ENCODE measurements around the gene SLAMF9.
A peak's percentile ranks its signal among the peaks of the same experiment; 100 is the strongest.

SLAMF9 gene

GRCh38 chr1:159932296-159933285 is 21.4 kb downstream of the SLAMF9 start:
- DNase-seq (ENCODE audit: low spot score) = no peak

GRCh38 chr1:159931795-159932173 is 22.3 kb downstream of the SLAMF9 start:
- no peak for DNase-seq (ENCODE audit: low spot score)

- no peak for DNase-seq (ENCODE audit: low spot score)
These were observed 22.8 kb downstream of the SLAMF9 start for GRCh38 chr1:159931101-159931794.

GRCh38 chr1:159930634-159931033 is 23.4 kb downstream of the SLAMF9 start:
- no peak for DNase-seq (ENCODE audit: low spot score)

GRCh38 chr1:159930216-159930615 is 23.8 kb downstream of the SLAMF9 start:
- no peak for DNase-seq (ENCODE audit: low spot score)

- no peak for DNase-seq (ENCODE audit: low spot score)
These were observed 24.6 kb downstream of the SLAMF9 start for GRCh38 chr1:159929155-159930051.

GRCh38 chr1:159928491-159929050 is 25.5 kb downstream of the SLAMF9 start:
- DNase-seq (ENCODE audit: low spot score) = no peak

- DNase-seq (ENCODE audit: low spot score) = no peak
These were observed 26.1 kb downstream of the SLAMF9 start for GRCh38 chr1:159927849-159928431.

- no peak for DNase-seq (ENCODE audit: low spot score)
These were observed 26.7 kb downstream of the SLAMF9 start for GRCh38 chr1:159927211-159927848.

GRCh38 chr1:159925719-159926078 is 28.3 kb downstream of the SLAMF9 start:
- peak; percentile 43 for DNase-seq (ENCODE audit: low spot score)

GRCh38 chr1:159924791-159925718 is 29.0 kb downstream of the SLAMF9 start, which contains the start of gene TAGLN2:
Gene TAGLN2, minus strand, starts transcription at chr1:159925507. Its CDS starts 4,998 bp downstream, at chr1:159920509.
- DNase-seq (ENCODE audit: low spot score) = peak; percentile 95

GRCh38 chr1:159924025-159924790 is 29.8 kb downstream of the SLAMF9 start:
- peak; percentile 98 for DNase-seq (ENCODE audit: low spot score)

GRCh38 chr1:159923203-159924024 is 30.6 kb downstream of the SLAMF9 start:
- DNase-seq (ENCODE audit: low spot score) = peak; percentile 90

GRCh38 chr1:159922511-159923202 is 31.4 kb downstream of the SLAMF9 start:
- DNase-seq (ENCODE audit: low spot score) = peak; percentile 58

- DNase-seq (ENCODE audit: low spot score) = no peak
These were observed 32.1 kb downstream of the SLAMF9 start for GRCh38 chr1:159921700-159922504.

- DNase-seq (ENCODE audit: low spot score) = no peak
These were observed 32.8 kb downstream of the SLAMF9 start for GRCh38 chr1:159921251-159921650.

All from AG20443 (cell line).